Posterior cingulate gyrus (tissue), 11 donors: Measurements from ENCODE around the gene IGF2BP3.

Experiments used
- DNase-seq, 10 donors: peaks; one replicate each; pipeline versions ENCODE4 v3.0.0 to v3.0.0-alpha.2; 2020 to 2021; ENCODE audit warnings: mixed read lengths in 3 of 10
- intact Hi-C: fragments of 100-400 bp; cut with DNase I; formaldehyde crosslinking; loops from one replicate; pipeline ENCODE4 v1.15.1; 2023

Gene IGF2BP3

GRCh38 chr7:23472956-23473843 lies 2.9 kb upstream of the IGF2BP3 start:
- DNase-seq, result peak in 1 of 10 donors; percentile 25
- intact Hi-C loops, result no loop called here

GRCh38 chr7:23472556-23472955 lies 2.3 kb upstream of the IGF2BP3 start:
- DNase-seq, result no peak
- intact Hi-C loops, result no loop called here

GRCh38 chr7:23472046-23472445 lies 1.8 kb upstream of the IGF2BP3 start:
- intact Hi-C loops, result no loop called here
- no peak for DNase-seq

- DNase-seq, result peak in 1 of 10 donors; percentile 46
- intact Hi-C loops, result no loop called here
Measured at GRCh38 chr7:23471106-23471859, 992 bp upstream of the IGF2BP3 start.

GRCh38 chr7:23469961-23470250 lies 385 bp downstream of the IGF2BP3 start:
- DNase-seq, result no peak
- intact Hi-C loops, result no loop called here

GRCh38 chr7:23469150-23469960 lies 936 bp downstream of the IGF2BP3 start:
- DNase-seq, result peak in 1 of 10 donors; percentile 68
- intact Hi-C loops, result no loop called here

- intact Hi-C loops, result no loop called here
- DNase-seq, result peak in 1 of 10 donors; percentile 73
Measured at GRCh38 chr7:23468526-23469149, 1.7 kb downstream of the IGF2BP3 start.

- peak in 1 of 10 donors; percentile 36 for DNase-seq
- intact Hi-C loops, result no loop called here
Measured at GRCh38 chr7:23467806-23468525, 2.3 kb downstream of the IGF2BP3 start.

GRCh38 chr7:23467291-23467805 lies 2.9 kb downstream of the IGF2BP3 start:
- intact Hi-C loops, result no loop called here
- peak in 1 of 10 donors; percentile 55 for DNase-seq

GRCh38 chr7:23462846-23463245 lies 7.4 kb downstream of the IGF2BP3 start:
- intact Hi-C loops, result loop anchor here (5.0 kb wide), 1 partner anchor 186 kb away; no protein-coding TSS in a partner anchor
- no peak for DNase-seq

- no peak for DNase-seq
- intact Hi-C loops, result no loop called here
Measured at GRCh38 chr7:23458044-23458443, 12.2 kb downstream of the IGF2BP3 start.

GRCh38 chr7:23456093-23456492 lies 14.2 kb downstream of the IGF2BP3 start:
- intact Hi-C loops, result no loop called here
- no peak for DNase-seq

GRCh38 chr7:23454881-23455526 lies 15.3 kb downstream of the IGF2BP3 start:
- no peak for DNase-seq
- intact Hi-C loops, result no loop called here

GRCh38 chr7:23450518-23450917 lies 19.8 kb downstream of the IGF2BP3 start:
- no peak for DNase-seq
- intact Hi-C loops, result no loop called here

- no peak for DNase-seq
- intact Hi-C loops, result no loop called here
Measured at GRCh38 chr7:23449941-23450340, 20.4 kb downstream of the IGF2BP3 start.

- intact Hi-C loops, result no loop called here
Measured at GRCh38 chr7:23445326-23445725, 25.0 kb downstream of the IGF2BP3 start.

GRCh38 chr7:23443974-23444373 lies 26.3 kb downstream of the IGF2BP3 start:
- intact Hi-C loops, result no loop called here
- DNase-seq, result no peak

More at GRCh38 chr7:23445326-23445725, 25.0 kb downstream of the IGF2BP3 start:
- DNase-seq, result no peak

- no peak for DNase-seq
- intact Hi-C loops, result no loop called here
Measured at GRCh38 chr7:23438171-23438570, 32.1 kb downstream of the IGF2BP3 start.
